Keratinocyte (primary cell): ENCODE measurements around the gene C2orf81. TPM values are rescaled to one million over a fixed set of nuclear protein-coding genes. Genes with fewer than 3 reads are reported as not detected.
A peak's percentile ranks its signal among the peaks of the same experiment; 100 is the strongest.
"Not testable (repeated sequence)": the region's sequence is repeated elsewhere in the genome, so short reads cannot be mapped to it uniquely, and the experiment has no call there.

Source experiments
- DNase-seq: peaks from one replicate; pipeline ENCODE4 v3.0.0-alpha.2; 2011; ENCODE audit warnings: low read depth, missing footprints, low spot score
- FAIRE-seq: peaks from 2 replicates; lab custom pipeline; 2011; peaks lifted over from hg19 to GRCh38; lab: Jason Lieb, UNC
- H2AFZ ChIP-seq: 2 replicates; pipeline ENCODE4 v1.6.0; 2012; ENCODE audit warnings: low read length, control low read depth, inconsistent platforms; ENCODE audit not compliant: control insufficient read depth
- H3K27ac ChIP-seq: 2 replicates; pipeline ENCODE4 v1.5.1; 2011; ENCODE audit warnings: low read length; ENCODE audit not compliant: control insufficient read depth, insufficient read depth
- H3K27me3 ChIP-seq: 3 replicates; pipeline ENCODE4 v1.6.0; 2011; ENCODE audit warnings: low read length; ENCODE audit not compliant: control insufficient read depth, insufficient read depth; ENCODE audit errors: extremely low read depth
- H3K36me3 ChIP-seq, 2 experiments: 2 replicates in 1 of 2; 3 replicates in 1 of 2; pipeline ENCODE4 v1.5.1; 2011; ENCODE audit warnings: low read length in 2 of 2, mild to moderate bottlenecking in 1 of 2; ENCODE audit not compliant: control insufficient read depth in 2 of 2, insufficient read depth in 2 of 2; ENCODE audit errors: extremely low read depth in 1 of 2
- H3K4me1 ChIP-seq: 3 replicates; pipeline ENCODE4 v1.5.1; 2011; ENCODE audit warnings: low read length; ENCODE audit not compliant: control insufficient read depth, insufficient read depth; ENCODE audit errors: extremely low read depth
- H3K4me2 ChIP-seq: 3 replicates; pipeline ENCODE4 v1.6.0; 2011; ENCODE audit warnings: low read depth, low read length; ENCODE audit not compliant: control insufficient read depth, insufficient read depth; ENCODE audit errors: extremely low read depth
- H3K4me3 ChIP-seq, 3 experiments: fragments of 200-600 bp in 1 of 3; sonication (generic) in 1 of 3; 2 replicates in 2 of 3; 3 replicates in 1 of 3; pipeline ENCODE4 v1.5.1; 2011 to 2016; ENCODE audit warnings: low read length in 3 of 3, mild to moderate bottlenecking in 3 of 3, control low read depth in 2 of 3, inconsistent platforms in 1 of 3, low read depth in 1 of 3, mixed read lengths in 1 of 3, mixed run types in 1 of 3, moderate library complexity in 1 of 3; ENCODE audit not compliant: control insufficient read depth in 2 of 3, insufficient read depth in 2 of 3; ENCODE audit errors: extremely low read depth in 1 of 3
- H3K79me2 ChIP-seq: 2 replicates; pipeline ENCODE4 v1.6.0; 2012; ENCODE audit warnings: low read length; ENCODE audit not compliant: control insufficient read depth, insufficient read depth
- H3K9ac ChIP-seq: 3 replicates; pipeline ENCODE4 v1.6.0; 2011; ENCODE audit warnings: low read length; ENCODE audit not compliant: control insufficient read depth, insufficient read depth; ENCODE audit errors: extremely low read depth
- H3K9me1 ChIP-seq: 3 replicates; pipeline ENCODE4 v1.6.0; 2011; ENCODE audit warnings: low read length; ENCODE audit not compliant: control insufficient read depth, insufficient read depth; ENCODE audit errors: extremely low read depth
- H3K9me3 ChIP-seq: 2 replicates; pipeline ENCODE4 v1.5.1; 2012; ENCODE audit warnings: low read depth, low read length; ENCODE audit not compliant: control insufficient read depth
- H4K20me1 ChIP-seq: 3 replicates; pipeline ENCODE4 v1.6.0; 2011; ENCODE audit warnings: low read length; ENCODE audit not compliant: control insufficient read depth, insufficient read depth; ENCODE audit errors: extremely low read depth
- CTCF ChIP-seq, 3 experiments: IDR thresholded peaks in 1 of 3; conservative IDR thresholded peaks in 1 of 3; optimal IDR thresholded peaks in 1 of 3; 2 replicates in 2 of 3; 3 replicates in 1 of 3; pipeline versions ENCODE3 to v1.5.1; 2011; ENCODE audit warnings: low read length in 3 of 3, mild to moderate bottlenecking in 3 of 3, moderate library complexity in 2 of 3, control low read depth in 1 of 3, inconsistent platforms in 1 of 3; ENCODE audit not compliant: insufficient read depth in 2 of 3; ENCODE audit errors: extremely low read depth in 1 of 3
- EZH2 ChIP-seq: IDR thresholded peaks from one replicate; pipeline ENCODE4 v1.6.1; 2012; ENCODE audit warnings: inconsistent platforms, mild to moderate bottlenecking, low read length, moderate library complexity
- dilution Hi-C: fragments of 300-500 bp; cut with MboI; formaldehyde crosslinking; loops from one replicate; pipeline ENCODE4 v1.7.0; 2020; ENCODE audit warnings: low sequenced_read_pairs; ENCODE audit not compliant: extremely low pct_ligation_motif_present
- polyA plus RNA-seq, 5 experiments: library from polyadenylated mRNA; depleted of rRNA in 3 of 5; stranded (reverse) in 3 of 5; stranded (forward) in 1 of 5; unstranded in 1 of 5; fragments of >200 nt; gene quantifications; 1 replicate in 1 of 5; 2 replicates in 3 of 5; 3 replicates in 1 of 5; pipeline versions ENCODE4 v1.2.1 to v1.2.3, GENCODE V29; 2011 to 2012; ENCODE audit warnings: missing spikeins in 2 of 5, low read depth in 1 of 5, low replicate concordance in 1 of 5

The C2orf81 gene
- polyA plus RNA-seq, 1 donor (not counting 4 experiments of a cell fraction or from before 2014, with no cell fraction given): 0.58 TPM

GRCh38 chr2:74462054-74462785 lies 40.8 kb upstream of the C2orf81 start:
- H3K79me2 ChIP-seq: peaks cover 26% of the 10 kb centered on the region
- H3K4me2 ChIP-seq: no peak overlapping the region
- no peak overlapping the region for H3K4me3 ChIP-seq
- TF ChIP-seq CTCF (optimal IDR thresholded peaks at IDR 0.05 in 1 of 3, IDR thresholded peaks at IDR 0.05 in 1 of 3, conservative IDR thresholded peaks at IDR 0.05 in 1 of 3; ENCODE audit: extremely low read depth in 1 of 3, insufficient read depth in 2 of 3, low read length in 3 of 3) (no peak), EZH2 (no peak)
- no peak overlapping the region for H2AFZ ChIP-seq
- dilution Hi-C loops: no loop called here
- H3K9me3 ChIP-seq: no peaks in the 10 kb centered on the region
- no peaks in the 10 kb centered on the region for H3K9me1 ChIP-seq
- H3K4me1 ChIP-seq: no peaks in the 10 kb centered on the region
- no peak for FAIRE-seq
- H3K36me3 ChIP-seq: peaks cover 12 to 25% of the 10 kb centered on the region in 2 experiments
- H3K27me3 ChIP-seq: no peaks in the 10 kb centered on the region
- no peak overlapping the region for H3K27ac ChIP-seq
- no peak for DNase-seq
- H4K20me1 ChIP-seq: no peaks in the 10 kb centered on the region
- no peak overlapping the region for H3K9ac ChIP-seq

DNA sequence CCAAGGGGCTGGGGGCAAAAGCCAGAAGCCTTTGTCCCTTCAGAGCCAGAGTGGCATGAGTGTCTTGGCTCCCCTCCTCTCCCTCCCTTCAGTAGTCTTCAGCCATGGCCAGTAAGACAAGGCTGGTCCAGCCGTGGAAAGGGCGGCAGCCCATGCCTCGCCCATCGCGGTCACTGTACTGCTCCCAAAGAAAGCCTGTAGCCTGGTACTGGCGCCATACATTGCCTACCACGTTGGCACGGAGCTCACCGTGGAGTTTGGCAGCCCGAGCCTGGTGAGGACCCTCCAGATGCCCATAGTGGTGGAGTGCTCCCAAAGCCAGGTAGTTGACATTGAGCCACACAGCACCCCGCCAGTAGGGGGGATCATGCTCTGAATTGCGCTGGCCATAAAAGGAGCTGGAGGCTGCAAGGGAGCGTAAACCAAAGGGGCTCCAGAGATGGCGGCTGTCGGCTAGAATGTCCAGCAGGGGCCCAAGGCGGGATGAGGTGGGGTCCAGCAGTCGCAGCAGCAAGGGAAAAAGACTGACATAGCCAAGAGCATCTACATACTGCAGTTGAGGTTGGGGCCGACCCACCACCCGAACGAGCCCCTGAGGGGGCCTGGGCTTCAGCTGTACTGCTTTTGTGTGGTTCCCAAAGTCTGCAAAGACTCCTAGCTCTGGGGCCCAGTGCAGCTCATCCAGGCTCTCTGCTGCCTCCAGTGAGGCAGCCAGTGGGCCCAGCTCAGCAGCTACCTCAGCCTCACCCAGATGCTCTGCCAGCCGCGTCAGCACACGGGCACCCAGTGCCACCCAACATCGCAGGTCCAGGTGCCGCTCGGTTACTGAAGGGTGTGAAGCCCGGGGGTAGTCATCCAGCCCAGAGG lies 40.0 kb upstream of the C2orf81 start:
- Histone ChIP-seq H3K27me3 (no peaks in the 10 kb centered on the region), H3K27ac (no peak overlapping the region), H2AFZ (no peak overlapping the region), H3K9me1 (no peaks in the 10 kb centered on the region), H3K79me2 (peaks cover 30% of the 10 kb centered on the region), H3K4me1 (peaks cover 7% of the 10 kb centered on the region), H4K20me1 (no peaks in the 10 kb centered on the region), H3K9ac (no peak overlapping the region), H3K36me3 (peaks cover 12 to 25% of the 10 kb centered on the region in 2 experiments), H3K4me3 (no peak overlapping the region), H3K4me2 (no peak overlapping the region), H3K9me3 (no peaks in the 10 kb centered on the region)
- TF ChIP-seq EZH2 (no peak), CTCF (optimal IDR thresholded peaks at IDR 0.05 in 1 of 3, IDR thresholded peaks at IDR 0.05 in 1 of 3, conservative IDR thresholded peaks at IDR 0.05 in 1 of 3; ENCODE audit: extremely low read depth in 1 of 3, insufficient read depth in 2 of 3, low read length in 3 of 3) (peak in 1 of 3 experiments; percentile 39)
- FAIRE-seq: no peak
- no peak for DNase-seq
- dilution Hi-C loops: no loop called here

GRCh38 chr2:74460187-74460586 lies 38.8 kb upstream of the C2orf81 start:
- H3K4me1 ChIP-seq: peaks cover 17% of the 10 kb centered on the region
- H3K4me3 ChIP-seq, H3K4me2 ChIP-seq, H3K27me3 ChIP-seq, H2AFZ ChIP-seq, H3K27ac ChIP-seq, dilution Hi-C loops, H3K9me1 ChIP-seq, DNase-seq, FAIRE-seq, H3K9ac ChIP-seq, H4K20me1 ChIP-seq, H3K9me3 ChIP-seq: not testable (repeated sequence)
- peaks cover 37% of the 10 kb centered on the region for H3K79me2 ChIP-seq
- H3K36me3 ChIP-seq: peaks cover 12 to 25% of the 10 kb centered on the region in 2 experiments
